Fibroblast of the conjunctiva (primary cell): Measurements from ENCODE around the gene IGF1R.
A peak's percentile ranks its signal among the peaks of the same experiment; 100 is the strongest.

Experiments used
- DNase-seq: peaks from one replicate; pipeline ENCODE4 v3.0.0-alpha.2; 2010; ENCODE audit warnings: low read depth

The IGF1R gene

DNA sequence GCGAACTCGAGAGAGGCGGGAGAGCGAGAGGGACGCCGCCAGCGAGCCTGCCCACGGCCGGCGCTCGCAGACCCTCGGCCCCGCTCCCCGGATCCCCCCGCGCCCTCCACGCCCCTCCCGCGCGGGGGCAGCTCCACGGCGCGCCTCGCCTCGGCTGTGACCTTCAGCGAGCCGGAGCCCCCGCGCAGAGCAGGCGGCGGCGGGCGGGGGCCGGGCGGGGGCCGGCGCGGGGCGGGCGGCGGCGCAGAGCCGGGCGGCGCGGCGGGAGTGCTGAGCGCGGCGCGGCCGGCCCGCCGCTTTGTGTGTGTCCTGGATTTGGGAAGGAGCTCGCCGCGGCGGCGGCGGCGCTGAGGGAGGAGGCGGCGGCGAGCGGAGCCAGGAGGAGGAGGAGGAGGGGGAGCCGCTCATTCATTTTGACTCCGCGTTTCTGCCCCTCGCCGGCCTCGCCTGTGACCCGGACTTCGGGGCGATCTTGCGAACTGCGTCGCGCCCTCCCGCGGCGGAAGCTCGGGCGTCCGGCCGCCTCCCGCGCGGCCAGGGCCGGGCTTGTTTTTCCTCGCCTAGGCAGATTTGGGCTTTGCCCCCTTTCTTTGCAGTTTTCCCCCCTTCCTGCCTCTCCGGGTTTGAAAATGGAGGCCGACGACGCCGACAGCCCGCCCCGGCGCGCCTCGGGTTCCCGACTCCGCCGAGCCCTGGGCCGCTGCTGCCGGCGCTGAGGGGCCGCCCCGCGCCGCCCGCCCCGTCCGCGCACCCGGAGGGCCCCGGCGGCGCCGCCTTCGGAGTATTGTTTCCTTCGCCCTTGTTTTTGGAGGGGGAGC, 524 bp downstream of the IGF1R start:
- no peak for DNase-seq

DNA sequence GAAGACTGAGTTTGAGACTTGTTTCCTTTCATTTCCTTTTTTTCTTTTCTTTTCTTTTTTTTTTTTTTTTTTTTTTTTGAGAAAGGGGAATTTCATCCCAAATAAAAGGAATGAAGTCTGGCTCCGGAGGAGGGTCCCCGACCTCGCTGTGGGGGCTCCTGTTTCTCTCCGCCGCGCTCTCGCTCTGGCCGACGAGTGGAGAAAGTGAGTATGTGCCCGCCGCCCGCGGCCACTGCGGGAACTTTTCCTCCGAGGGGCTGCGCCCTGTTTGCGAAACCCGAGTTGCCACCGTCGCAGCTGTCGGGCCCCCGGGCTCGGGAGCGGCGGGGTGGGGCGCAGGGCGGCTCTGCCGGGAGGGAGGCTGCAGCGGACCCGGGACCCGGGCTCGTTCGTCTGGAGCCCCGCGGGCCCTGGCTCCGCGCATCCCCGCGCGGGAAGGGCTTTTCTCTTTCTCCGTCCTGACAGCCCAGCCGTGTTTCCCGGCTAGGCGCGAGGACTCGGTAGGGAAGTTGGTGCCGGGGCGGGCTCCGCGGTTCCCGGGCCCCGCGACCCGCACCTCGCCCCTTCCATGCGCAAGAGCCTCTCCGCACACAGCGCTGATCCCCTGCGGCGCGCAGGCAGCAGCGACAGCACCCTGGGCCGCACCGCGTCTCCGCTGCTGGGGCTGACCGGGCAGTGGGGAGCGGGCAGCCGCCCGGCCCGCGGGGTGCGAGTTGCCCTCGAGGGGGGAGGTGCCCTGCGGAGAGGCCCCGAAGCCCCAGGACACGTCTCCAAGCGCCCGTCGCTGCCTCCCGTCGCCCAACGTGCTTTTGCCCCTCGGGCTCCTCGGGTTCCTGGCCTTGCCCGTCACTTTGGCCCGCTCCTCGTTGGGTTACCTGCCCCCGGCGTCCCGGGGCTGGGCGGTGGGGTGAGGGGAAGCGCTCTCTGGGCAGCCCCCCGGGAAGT, 1.4 kb downstream of the IGF1R start:
- no peak for DNase-seq

DNA sequence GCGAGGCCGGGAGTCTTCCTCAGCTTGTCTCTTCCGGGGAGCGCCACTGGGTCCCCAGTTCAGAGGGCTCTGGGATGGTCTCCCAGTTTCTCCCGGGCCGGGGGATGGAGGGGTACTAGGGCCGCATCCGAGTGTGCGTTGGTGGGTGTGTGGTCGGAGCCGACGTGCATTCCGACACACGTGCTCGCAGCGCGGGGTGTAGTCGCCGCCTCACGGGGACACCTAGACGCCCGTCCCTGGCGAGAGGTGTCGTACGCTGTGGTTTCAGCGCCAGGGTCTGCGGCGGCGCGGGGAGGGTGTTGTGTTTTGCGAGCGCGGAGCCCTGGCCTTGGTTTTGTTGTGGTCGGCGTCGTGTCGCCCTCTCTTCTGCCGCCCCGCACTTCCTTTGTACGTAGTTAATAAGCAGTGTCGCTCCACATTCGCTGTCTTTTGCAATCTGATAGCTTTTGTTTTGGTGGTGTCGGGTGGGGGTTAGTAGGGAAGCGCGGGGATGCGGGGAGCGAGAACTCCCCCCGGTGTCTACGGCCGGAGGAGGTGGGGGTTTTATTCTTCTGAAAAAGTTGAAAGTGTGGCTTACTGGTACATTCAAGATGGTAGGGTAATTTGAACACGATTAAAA, 2.2 kb downstream of the IGF1R start:
- DNase-seq = no peak

DNA sequence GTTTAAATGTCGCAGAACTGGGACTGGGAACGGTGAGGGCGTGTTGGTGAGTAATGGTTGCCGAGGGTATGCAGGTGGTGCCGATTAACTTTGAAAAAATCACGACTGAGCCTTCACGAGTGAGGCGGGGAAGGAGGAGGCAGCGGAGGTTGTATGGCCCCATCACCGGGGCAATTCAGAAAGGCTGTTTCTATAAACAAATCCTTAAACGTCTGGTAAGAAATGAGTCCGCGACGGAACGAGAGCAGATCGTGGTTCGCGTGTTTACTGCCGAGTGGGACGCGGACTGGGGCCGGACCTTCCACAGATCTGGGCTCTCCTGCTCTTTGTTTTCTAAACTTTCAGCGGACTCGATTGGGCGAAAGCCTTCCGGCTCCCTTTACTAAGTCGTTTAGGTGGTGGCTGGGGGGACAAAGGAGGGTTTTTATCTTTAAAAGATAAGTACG, 2.7 kb downstream of the IGF1R start:
- DNase-seq = no peak

- no peak for DNase-seq
Measured at GRCh38 chr15:98651581-98652220, 3.4 kb downstream of the IGF1R start.

DNA sequence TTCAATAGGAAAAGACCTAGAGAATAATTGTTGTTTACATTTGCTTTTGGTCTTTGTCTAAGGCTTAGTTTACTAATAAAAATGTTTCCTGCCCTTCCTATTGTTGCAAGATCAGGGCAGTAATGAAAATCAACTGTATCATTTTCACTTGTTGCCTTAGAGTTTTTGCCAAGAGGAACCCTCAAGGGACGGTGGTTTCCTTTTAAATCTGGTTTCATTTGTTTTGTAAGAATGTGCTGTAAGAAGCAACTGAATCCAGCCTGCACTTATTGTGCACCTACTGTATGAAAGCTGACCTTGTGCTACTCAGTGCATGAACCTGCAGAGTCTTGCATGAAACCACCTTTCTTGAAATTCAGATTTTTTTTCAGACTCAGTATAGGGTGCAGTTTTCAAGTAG, 5.3 kb downstream of the IGF1R start:
- DNase-seq = peak; percentile 65

GRCh38 chr15:98654790-98655360, 6.5 kb downstream of the IGF1R start:
- DNase-seq = no peak

DNA sequence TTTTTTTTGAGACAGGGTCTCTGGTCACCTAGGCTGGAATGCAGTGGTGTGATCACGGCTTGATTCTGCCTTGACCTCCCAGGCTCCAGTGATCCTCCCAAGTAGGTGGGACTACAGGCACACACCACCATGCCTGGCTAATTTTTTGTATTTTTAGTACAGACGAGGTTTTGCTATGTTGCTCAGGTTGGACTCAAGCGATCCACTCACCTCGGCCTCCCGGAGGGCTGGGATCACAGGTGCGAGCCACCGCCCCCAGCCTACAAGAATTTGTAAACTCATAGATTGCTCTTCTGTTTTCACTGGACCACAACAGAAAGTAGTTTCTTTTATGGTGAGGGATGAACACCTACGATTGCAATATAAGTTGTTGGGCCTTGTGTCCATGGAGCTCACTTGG, 7.4 kb downstream of the IGF1R start:
- DNase-seq = no peak

DNA sequence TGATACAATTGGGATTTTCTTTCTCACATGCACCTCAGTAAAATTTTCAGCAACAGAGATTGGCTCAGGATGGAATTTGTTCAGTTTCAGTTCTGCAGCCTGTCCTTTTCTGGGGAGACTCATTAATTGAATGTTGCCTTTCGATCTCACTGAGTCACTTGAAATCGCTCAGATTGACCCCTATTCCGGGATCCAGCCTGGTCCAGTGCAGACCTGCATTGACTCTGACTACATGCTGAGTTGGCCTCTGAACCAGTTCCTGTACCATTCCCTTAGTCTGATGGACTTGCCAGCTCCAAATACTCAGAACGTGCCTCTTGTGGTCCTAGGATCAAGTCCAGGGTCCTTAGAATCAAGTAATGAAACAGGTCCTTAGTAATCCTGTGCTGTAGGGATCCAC, 9.4 kb downstream of the IGF1R start:
- no peak for DNase-seq

- DNase-seq = no peak
Measured at GRCh38 chr15:98658831-98659699, 10.7 kb downstream of the IGF1R start.

GRCh38 chr15:98660055-98660454, 11.7 kb downstream of the IGF1R start:
- no peak for DNase-seq

GRCh38 chr15:98663045-98663444, 14.7 kb downstream of the IGF1R start:
- no peak for DNase-seq

GRCh38 chr15:98663606-98664005, 15.3 kb downstream of the IGF1R start:
- DNase-seq = no peak

DNA sequence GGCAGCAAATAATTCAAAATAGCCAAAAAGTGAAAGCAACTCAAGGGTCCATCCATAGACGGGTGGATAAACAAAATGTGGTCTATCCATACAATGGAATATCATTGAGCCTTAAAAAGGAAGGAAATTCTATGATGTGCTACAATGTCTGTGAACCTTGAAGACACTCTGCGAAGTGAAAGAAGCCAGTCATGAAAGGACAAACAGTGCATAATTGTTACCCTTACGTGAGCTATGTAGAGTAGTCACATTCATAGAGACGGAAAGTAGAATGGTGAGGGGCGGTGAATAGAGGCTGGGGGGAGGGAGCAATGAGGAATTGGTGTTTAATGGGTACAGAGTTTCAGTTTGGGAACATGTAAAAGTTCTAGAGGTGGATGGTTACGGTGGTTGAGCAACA, 18.1 kb downstream of the IGF1R start:
- no peak for DNase-seq

DNA sequence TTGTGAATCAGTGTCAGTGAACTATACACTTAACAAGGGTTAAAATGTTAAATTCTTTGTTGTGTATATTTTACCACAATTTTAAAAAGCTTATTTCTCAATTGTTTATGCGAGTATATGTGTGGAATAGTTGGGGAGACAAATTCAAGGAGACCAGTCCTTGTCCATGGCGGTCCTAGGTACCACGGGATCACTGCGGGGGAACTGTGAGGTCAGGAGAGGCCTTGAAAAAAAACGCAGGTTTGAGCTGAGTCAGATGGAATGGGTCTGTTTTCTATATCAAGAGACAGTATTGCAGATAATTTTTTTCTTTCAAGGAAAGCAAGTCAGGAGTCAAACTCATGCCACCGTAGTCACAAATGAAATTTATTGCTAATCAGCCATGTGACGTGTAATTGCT, 18.5 kb downstream of the IGF1R start:
- no peak for DNase-seq

GRCh38 chr15:98667521-98668179, 19.3 kb downstream of the IGF1R start:
- DNase-seq = no peak

GRCh38 chr15:98668566-98669308, 20.4 kb downstream of the IGF1R start:
- DNase-seq = no peak

DNA sequence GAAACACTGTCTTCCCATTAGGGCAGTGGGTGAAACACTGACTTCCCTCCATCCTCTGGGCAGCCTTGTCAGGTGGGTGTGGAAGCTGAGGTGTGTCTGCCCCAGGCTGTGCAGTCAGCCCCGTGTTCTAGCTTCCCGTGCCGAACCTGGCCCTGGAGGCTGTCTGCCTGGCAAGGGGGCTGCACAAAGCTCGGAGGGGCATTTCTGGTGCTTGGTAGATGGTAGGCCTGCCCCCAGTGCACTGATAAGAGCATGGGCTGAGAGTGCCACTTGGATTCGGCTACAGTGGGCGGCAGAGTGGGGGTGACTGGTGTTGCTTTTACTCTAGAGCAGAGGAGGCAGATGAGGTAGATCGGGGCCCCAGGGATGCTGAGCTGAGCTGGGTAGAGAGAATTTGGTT, 21.3 kb downstream of the IGF1R start:
- DNase-seq = no peak
